ENCODE data around the gene NUDCD3.

NUDCD3 gene

GRCh38 chr7:44520574-44520973 is 30.1 kb upstream of the NUDCD3 start:
- no peak for DNase-seq (ENCODE audit: low read depth, low spot score)
- TF ChIP-seq EZH2 (IDR thresholded peaks at IDR 0.05) (no peak), FOXP2 (optimal IDR thresholded peaks at IDR 0.05; ENCODE audit: control extremely low read depth, extremely low read length, insufficient read depth) (no peak), POLR2AphosphoS5 (IDR thresholded peaks at IDR 0.05; ENCODE audit: borderline replicate concordance, low read depth, low read length) (no peak)
- no peak overlapping the region for H3K4me3 ChIP-seq
- H3K27ac ChIP-seq, result no peak overlapping the region
- no peaks in the 10 kb centered on the region for H3K9me3 ChIP-seq (ENCODE audit: low read depth, low read length)
- H3K36me3 ChIP-seq (ENCODE audit: insufficient read depth, low read length), result no peaks in the 10 kb centered on the region
- no peak overlapping the region for H3K9ac ChIP-seq (ENCODE audit: insufficient read length)

DNA sequence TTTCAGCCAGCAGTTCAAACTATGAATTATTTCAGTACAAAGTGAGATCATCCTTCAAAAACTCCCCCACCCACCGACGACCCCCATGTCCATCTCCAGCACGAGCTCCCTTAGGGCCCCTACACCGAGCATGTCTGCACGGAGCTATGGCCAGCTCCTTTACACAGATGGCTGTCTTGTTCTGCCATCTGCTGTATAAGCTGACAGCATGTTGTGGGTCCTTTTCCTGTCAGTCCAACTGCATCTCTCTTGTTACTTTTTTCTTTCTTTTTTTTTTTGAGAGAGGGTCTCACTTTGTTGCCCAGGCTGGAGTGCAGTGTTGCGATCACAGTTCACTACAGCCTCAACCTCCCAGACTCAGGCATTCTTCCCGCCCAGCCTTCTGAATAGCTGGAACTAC is 29.1 kb upstream of the NUDCD3 start:
- H3K9me3 ChIP-seq (ENCODE audit: low read depth, low read length), result no peaks in the 10 kb centered on the region
- H3K4me3 ChIP-seq, result no peak overlapping the region
- no peak overlapping the region for H3K9ac ChIP-seq (ENCODE audit: insufficient read length)
- TF ChIP-seq EZH2 (IDR thresholded peaks at IDR 0.05) (no peak), POLR2AphosphoS5 (IDR thresholded peaks at IDR 0.05; ENCODE audit: borderline replicate concordance, low read depth, low read length) (no peak), FOXP2 (optimal IDR thresholded peaks at IDR 0.05; ENCODE audit: control extremely low read depth, extremely low read length, insufficient read depth) (no peak)
- no peak overlapping the region for H3K27ac ChIP-seq
- no peak for DNase-seq (ENCODE audit: low read depth, low spot score)
- no peaks in the 10 kb centered on the region for H3K36me3 ChIP-seq (ENCODE audit: insufficient read depth, low read length)

- TF ChIP-seq FOXP2 (optimal IDR thresholded peaks at IDR 0.05; ENCODE audit: control extremely low read depth, extremely low read length, insufficient read depth) (no peak), POLR2AphosphoS5 (IDR thresholded peaks at IDR 0.05; ENCODE audit: borderline replicate concordance, low read depth, low read length) (no peak), EZH2 (IDR thresholded peaks at IDR 0.05) (no peak)
- DNase-seq (ENCODE audit: low read depth, low spot score), result no peak
- no peak overlapping the region for H3K27ac ChIP-seq
- no peak overlapping the region for H3K9ac ChIP-seq (ENCODE audit: insufficient read length)
- no peaks in the 10 kb centered on the region for H3K9me3 ChIP-seq (ENCODE audit: low read depth, low read length)
- no peak overlapping the region for H3K4me3 ChIP-seq
- H3K36me3 ChIP-seq (ENCODE audit: insufficient read depth, low read length), result no peaks in the 10 kb centered on the region
Measured at GRCh38 chr7:44518761-44519160, 28.3 kb upstream of the NUDCD3 start.

DNA sequence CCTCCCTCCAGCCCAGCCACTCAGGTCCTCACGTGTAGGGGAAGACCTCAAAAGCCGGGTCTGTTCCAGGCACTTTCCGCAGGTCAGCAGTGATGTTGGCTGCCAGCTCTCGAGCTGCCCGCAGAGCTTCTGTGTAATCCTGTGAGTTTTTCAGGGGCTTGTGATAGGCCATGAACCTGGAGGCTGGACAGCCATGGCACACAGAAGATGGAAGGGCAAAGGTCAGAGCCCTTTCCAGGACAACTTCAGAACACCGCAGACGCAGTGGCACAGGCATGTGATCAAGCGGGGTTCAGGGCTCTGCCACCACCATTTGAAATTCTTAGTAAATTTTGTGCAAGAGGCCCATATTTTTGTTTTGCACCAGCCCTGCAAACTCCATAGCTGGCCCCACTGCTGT is 26.7 kb upstream of the NUDCD3 start:
- Histone ChIP-seq H3K9ac (ENCODE audit: insufficient read length) (no peak overlapping the region), H3K36me3 (ENCODE audit: insufficient read depth, low read length) (no peaks in the 10 kb centered on the region), H3K27ac (no peak overlapping the region), H3K9me3 (ENCODE audit: low read depth, low read length) (no peaks in the 10 kb centered on the region), H3K4me3 (no peak overlapping the region)
- no peak for DNase-seq (ENCODE audit: low read depth, low spot score)
- TF ChIP-seq EZH2 (IDR thresholded peaks at IDR 0.05) (no peak), FOXP2 (optimal IDR thresholded peaks at IDR 0.05; ENCODE audit: control extremely low read depth, extremely low read length, insufficient read depth) (no peak), POLR2AphosphoS5 (IDR thresholded peaks at IDR 0.05; ENCODE audit: borderline replicate concordance, low read depth, low read length) (no peak)

DNA sequence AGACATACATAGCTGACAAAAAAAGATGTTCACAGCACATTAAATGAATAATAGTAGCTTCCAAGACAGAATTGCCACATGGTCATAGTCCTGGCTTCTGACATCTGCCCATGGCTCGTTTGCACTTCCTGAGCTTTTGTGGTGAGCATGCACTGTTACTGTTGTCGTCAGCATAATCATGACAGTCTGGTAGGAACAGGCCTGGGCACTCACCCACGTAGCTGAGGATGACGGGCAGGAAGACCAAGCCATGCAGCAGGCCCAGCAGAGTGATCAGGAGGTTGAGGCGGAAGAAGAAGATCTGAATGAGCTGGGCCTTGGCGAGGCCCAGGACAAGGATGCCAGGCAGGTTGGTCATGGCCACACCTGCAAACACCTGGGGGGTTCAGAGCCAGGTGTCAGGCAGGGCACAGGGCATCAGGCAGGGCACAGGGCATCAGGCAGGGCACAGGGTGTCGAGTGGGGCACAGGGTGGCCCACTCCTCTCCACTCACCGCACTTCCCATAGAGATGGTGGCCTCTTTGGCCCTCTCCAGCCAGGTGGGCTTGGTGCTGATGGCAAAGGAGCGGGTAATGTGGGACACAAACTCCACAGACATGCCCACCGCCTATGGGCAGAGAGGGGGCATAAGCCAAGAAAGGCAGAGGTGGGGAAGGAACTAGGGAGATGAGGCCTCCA is 25.3 kb upstream of the NUDCD3 start:
- Histone ChIP-seq H3K4me3 (no peak overlapping the region), H3K9ac (ENCODE audit: insufficient read length) (no peak overlapping the region), H3K9me3 (ENCODE audit: low read depth, low read length) (no peaks in the 10 kb centered on the region), H3K36me3 (ENCODE audit: insufficient read depth, low read length) (no peaks in the 10 kb centered on the region), H3K27ac (no peak overlapping the region)
- DNase-seq (ENCODE audit: low read depth, low spot score), result no peak
- no peak for TF ChIP-seq POLR2AphosphoS5 (IDR thresholded peaks at IDR 0.05; ENCODE audit: borderline replicate concordance, low read depth, low read length)

DNA sequence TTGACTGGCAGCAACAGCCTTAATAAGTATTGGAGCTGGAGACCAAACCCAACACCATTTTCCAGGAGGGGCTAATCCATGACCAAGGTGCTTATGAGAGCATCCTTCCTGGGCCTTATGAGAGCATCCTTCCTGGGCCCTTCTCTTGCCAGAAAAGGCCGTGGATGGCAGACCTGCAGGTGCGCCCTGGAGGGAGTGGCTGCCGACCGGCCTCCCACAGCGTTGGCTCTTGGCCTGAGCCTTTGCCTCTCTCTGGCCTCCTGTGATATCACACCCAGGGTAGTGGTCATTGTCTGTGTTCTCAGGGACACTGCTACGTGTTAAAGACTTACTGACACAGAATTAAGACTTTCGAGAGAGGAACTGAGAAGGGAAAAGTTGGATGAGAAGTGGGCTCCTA is 22.3 kb upstream of the NUDCD3 start:
- Histone ChIP-seq H3K36me3 (ENCODE audit: insufficient read depth, low read length) (no peaks in the 10 kb centered on the region), H3K9ac (ENCODE audit: insufficient read length) (no peak overlapping the region), H3K27ac (no peak overlapping the region), H3K9me3 (ENCODE audit: low read depth, low read length) (no peaks in the 10 kb centered on the region), H3K4me3 (no peak overlapping the region)
- TF ChIP-seq POLR2AphosphoS5 (IDR thresholded peaks at IDR 0.05; ENCODE audit: borderline replicate concordance, low read depth, low read length) (no peak), FOXP2 (optimal IDR thresholded peaks at IDR 0.05; ENCODE audit: control extremely low read depth, extremely low read length, insufficient read depth) (no peak)
- no peak for DNase-seq (ENCODE audit: low read depth, low spot score)

- H3K9ac ChIP-seq (ENCODE audit: insufficient read length), result no peak overlapping the region
- no peak for DNase-seq (ENCODE audit: low read depth, low spot score)
- TF ChIP-seq FOXP2 (optimal IDR thresholded peaks at IDR 0.05; ENCODE audit: control extremely low read depth, extremely low read length, insufficient read depth) (no peak), POLR2AphosphoS5 (IDR thresholded peaks at IDR 0.05; ENCODE audit: borderline replicate concordance, low read depth, low read length) (no peak), EZH2 (IDR thresholded peaks at IDR 0.05) (no peak)
Measured at GRCh38 chr7:44511863-44512468, 21.5 kb upstream of the NUDCD3 start.

GRCh38 chr7:44511236-44511635 is 20.8 kb upstream of the NUDCD3 start:
- TF ChIP-seq POLR2AphosphoS5 (IDR thresholded peaks at IDR 0.05; ENCODE audit: borderline replicate concordance, low read depth, low read length) (no peak), FOXP2 (optimal IDR thresholded peaks at IDR 0.05; ENCODE audit: control extremely low read depth, extremely low read length, insufficient read depth) (no peak), EZH2 (IDR thresholded peaks at IDR 0.05) (no peak)
- Histone ChIP-seq H3K4me3 (no peak overlapping the region), H3K9me3 (ENCODE audit: low read depth, low read length) (no peaks in the 10 kb centered on the region), H3K27ac (no peak overlapping the region), H3K9ac (ENCODE audit: insufficient read length) (no peak overlapping the region), H3K36me3 (ENCODE audit: insufficient read depth, low read length) (no peaks in the 10 kb centered on the region)
- DNase-seq (ENCODE audit: low read depth, low spot score), result no peak

More at GRCh38 chr7:44511863-44512468, 21.5 kb upstream of the NUDCD3 start:
- no peak overlapping the region for H3K27ac ChIP-seq
- H3K9me3 ChIP-seq (ENCODE audit: low read depth, low read length), result no peaks in the 10 kb centered on the region
- no peak overlapping the region for H3K4me3 ChIP-seq
- no peaks in the 10 kb centered on the region for H3K36me3 ChIP-seq (ENCODE audit: insufficient read depth, low read length)
